Measurements from ENCODE around the gene THSD7B. TPM values are rescaled to one million over a fixed set of nuclear protein-coding genes. Genes with fewer than 3 reads are reported as not detected.

THSD7B gene
- polyA plus RNA-seq, 1 experiment: not detected

- 0 out of 2 replicates have a peak, but pooled peaks cover 2% of the 10 kb centered on the region for H3K9me3 ChIP-seq (ENCODE audit: control insufficient read depth, insufficient read depth, low read length)
- H3K4me3 ChIP-seq (ENCODE audit: low read depth, low read length): no peak overlapping the region
- POLR2A ChIA-PET: no interaction called here
- TF ChIP-seq, protein P1, sequence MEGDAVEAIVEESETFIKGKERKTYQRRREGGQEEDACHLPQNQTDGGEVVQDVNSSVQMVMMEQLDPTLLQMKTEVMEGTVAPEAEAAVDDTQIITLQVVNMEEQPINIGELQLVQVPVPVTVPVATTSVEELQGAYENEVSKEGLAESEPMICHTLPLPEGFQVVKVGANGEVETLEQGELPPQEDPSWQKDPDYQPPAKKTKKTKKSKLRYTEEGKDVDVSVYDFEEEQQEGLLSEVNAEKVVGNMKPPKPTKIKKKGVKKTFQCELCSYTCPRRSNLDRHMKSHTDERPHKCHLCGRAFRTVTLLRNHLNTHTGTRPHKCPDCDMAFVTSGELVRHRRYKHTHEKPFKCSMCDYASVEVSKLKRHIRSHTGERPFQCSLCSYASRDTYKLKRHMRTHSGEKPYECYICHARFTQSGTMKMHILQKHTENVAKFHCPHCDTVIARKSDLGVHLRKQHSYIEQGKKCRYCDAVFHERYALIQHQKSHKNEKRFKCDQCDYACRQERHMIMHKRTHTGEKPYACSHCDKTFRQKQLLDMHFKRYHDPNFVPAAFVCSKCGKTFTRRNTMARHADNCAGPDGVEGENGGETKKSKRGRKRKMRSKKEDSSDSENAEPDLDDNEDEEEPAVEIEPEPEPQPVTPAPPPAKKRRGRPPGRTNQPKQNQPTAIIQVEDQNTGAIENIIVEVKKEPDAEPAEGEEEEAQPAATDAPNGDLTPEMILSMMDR (IDR thresholded peaks at IDR 0.05; ENCODE audit: low read depth, low read length): no peak
- no peaks in the 10 kb centered on the region for H3K27me3 ChIP-seq (ENCODE audit: control insufficient read depth, insufficient read depth, low read length)
- no peak overlapping the region for H3K27ac ChIP-seq (ENCODE audit: low read depth, low read length)
- DNase-seq (ENCODE audit: low read depth, low spot score): no peak
- CTCF ChIA-PET: no interaction called here
These were observed 440.0 kb downstream of the THSD7B start for GRCh38 chr2:137205324-137205723.

GRCh38 chr2:137206069-137206468 lies 440.7 kb downstream of the THSD7B start:
- H3K27ac ChIP-seq (ENCODE audit: low read depth, low read length): no peak overlapping the region
- DNase-seq (ENCODE audit: low read depth, low spot score): no peak
- CTCF ChIA-PET: no interaction called here
- no peaks in the 10 kb centered on the region for H3K27me3 ChIP-seq (ENCODE audit: control insufficient read depth, insufficient read depth, low read length)
- no peaks in the 10 kb centered on the region for H3K9me3 ChIP-seq (ENCODE audit: control insufficient read depth, insufficient read depth, low read length)
- POLR2A ChIA-PET: no interaction called here
- no peak overlapping the region for H3K4me3 ChIP-seq (ENCODE audit: low read depth, low read length)
- TF ChIP-seq, protein P1 (IDR thresholded peaks at IDR 0.05; ENCODE audit: low read depth, low read length): no peak

DNA sequence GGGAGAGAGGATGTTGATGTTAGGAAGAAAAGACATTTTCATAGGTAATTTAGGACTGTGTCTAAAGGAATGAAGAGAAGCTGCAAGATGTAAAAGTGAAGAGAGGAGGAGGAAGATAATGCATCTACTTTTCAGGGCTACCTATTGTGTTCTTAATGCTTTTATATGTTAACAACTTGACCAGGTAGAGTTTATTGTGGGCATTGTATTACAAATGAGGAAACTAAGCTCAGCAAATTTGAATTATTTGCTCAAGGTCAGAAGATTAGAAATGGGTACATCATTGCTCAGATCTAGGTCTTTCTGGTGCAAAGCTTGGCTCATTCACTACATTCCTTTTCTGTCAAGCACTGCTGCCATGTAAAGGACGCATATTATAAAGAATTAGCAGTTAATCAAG lies 441.7 kb downstream of the THSD7B start:
- Histone ChIP-seq H3K4me3 (ENCODE audit: low read depth, low read length) (no peak overlapping the region), H3K27me3 (ENCODE audit: control insufficient read depth, insufficient read depth, low read length) (no peaks in the 10 kb centered on the region), H3K27ac (ENCODE audit: low read depth, low read length) (no peak overlapping the region), H3K9me3 (ENCODE audit: control insufficient read depth, insufficient read depth, low read length) (no peaks in the 10 kb centered on the region)
- ChIA-PET POLR2A (no interaction called here), CTCF (no interaction called here)
- DNase-seq (ENCODE audit: low read depth, low spot score): no peak
- TF ChIP-seq, protein P1 (IDR thresholded peaks at IDR 0.05; ENCODE audit: low read depth, low read length): no peak

GRCh38 chr2:137208431-137208891 lies 443.1 kb downstream of the THSD7B start:
- Histone ChIP-seq H3K9me3 (ENCODE audit: control insufficient read depth, insufficient read depth, low read length) (no peaks in the 10 kb centered on the region), H3K27me3 (ENCODE audit: control insufficient read depth, insufficient read depth, low read length) (no peaks in the 10 kb centered on the region), H3K27ac (ENCODE audit: low read depth, low read length) (no peak overlapping the region), H3K4me3 (ENCODE audit: low read depth, low read length) (no peak overlapping the region)
- ChIA-PET CTCF (no interaction called here), POLR2A (no interaction called here)
- DNase-seq (ENCODE audit: low read depth, low spot score): no peak
- TF ChIP-seq, protein P1 (IDR thresholded peaks at IDR 0.05; ENCODE audit: low read depth, low read length): no peak

DNA sequence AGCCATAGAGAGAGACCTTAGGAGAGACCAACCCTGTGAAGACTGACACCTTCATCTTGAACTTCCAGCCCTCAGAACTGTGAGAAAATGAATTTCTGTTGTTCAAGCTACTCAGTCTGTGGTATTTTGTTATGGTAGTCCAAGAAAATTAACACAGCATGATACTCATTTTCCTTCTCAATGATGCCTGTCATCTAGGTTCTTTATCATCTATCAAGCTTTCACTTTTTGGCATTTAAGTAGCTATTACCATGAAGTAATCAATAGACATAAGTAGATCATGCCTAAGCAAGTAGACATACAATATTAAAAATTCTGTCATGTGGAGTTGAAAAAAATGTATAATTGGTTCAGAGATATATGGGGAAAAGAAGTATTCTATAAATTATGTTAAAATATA lies 444.7 kb downstream of the THSD7B start:
- no peak overlapping the region for H3K4me3 ChIP-seq (ENCODE audit: low read depth, low read length)
- no peaks in the 10 kb centered on the region for H3K27me3 ChIP-seq (ENCODE audit: control insufficient read depth, insufficient read depth, low read length)
- DNase-seq (ENCODE audit: low read depth, low spot score): no peak
- no peak overlapping the region for H3K27ac ChIP-seq (ENCODE audit: low read depth, low read length)
- ChIA-PET POLR2A (no interaction called here), CTCF (no interaction called here)
- no peaks in the 10 kb centered on the region for H3K9me3 ChIP-seq (ENCODE audit: control insufficient read depth, insufficient read depth, low read length)
- TF ChIP-seq, protein P1 (IDR thresholded peaks at IDR 0.05; ENCODE audit: low read depth, low read length): no peak

All from AG04450 (cell line).